Astrocyte of the spinal cord (primary cell): Measurements from ENCODE around the gene GALNT14.

Experiments used
- DNase-seq: peaks from one replicate; pipeline ENCODE4 v3.0.0; 2011; ENCODE audit warnings: low read depth, low spot score
- H3K4me3 ChIP-seq: 2 replicates; pipeline ENCODE4 v1.5.1; 2011; ENCODE audit warnings: low read depth, mild to moderate bottlenecking, low read length, moderate library complexity
- CTCF ChIP-seq: IDR thresholded peaks from 2 replicates; pipeline ENCODE4 v1.5.1; 2012; ENCODE audit warnings: low read depth, mild to moderate bottlenecking, low read length, inconsistent platforms
- in situ Hi-C: cut with HindIII; loops from 2 replicates; pipeline ENCODE4 v1.10.0; 2017; ENCODE audit warnings: low sequenced_read_pairs

GALNT14 gene

GRCh38 chr2:31168291-31168690, 30.1 kb upstream of the GALNT14 start:
- DNase-seq: no peak
- TF ChIP-seq CTCF: no peak
- no peak overlapping the region for H3K4me3 ChIP-seq
- in situ Hi-C loops: no loop called here

GRCh38 chr2:31166925-31167324, 28.7 kb upstream of the GALNT14 start:
- H3K4me3 ChIP-seq: no peak overlapping the region
- TF ChIP-seq CTCF: no peak

GRCh38 chr2:31163011-31163539, 24.8 kb upstream of the GALNT14 start:
- in situ Hi-C loops: no loop called here
- no peak for DNase-seq
- TF ChIP-seq CTCF: no peak
- H3K4me3 ChIP-seq: no peak overlapping the region

More at GRCh38 chr2:31166925-31167324, 28.7 kb upstream of the GALNT14 start:
- in situ Hi-C loops: no loop called here
- no peak for DNase-seq

- in situ Hi-C loops: no loop called here
- no peak overlapping the region for H3K4me3 ChIP-seq
- no peak for TF ChIP-seq CTCF
- no peak for DNase-seq
Measured at GRCh38 chr2:31161637-31162036, 23.4 kb upstream of the GALNT14 start.

- TF ChIP-seq CTCF: no peak
- H3K4me3 ChIP-seq: no peak overlapping the region
- DNase-seq: no peak
- in situ Hi-C loops: no loop called here
Measured at GRCh38 chr2:31151501-31151900, 13.3 kb upstream of the GALNT14 start.

GRCh38 chr2:31150120-31150670, 12.0 kb upstream of the GALNT14 start:
- no peak overlapping the region for H3K4me3 ChIP-seq
- DNase-seq: no peak
- in situ Hi-C loops: no loop called here
- TF ChIP-seq CTCF: no peak
